ENCODE measurements around the gene ACIN1.

The ACIN1 gene

DNA sequence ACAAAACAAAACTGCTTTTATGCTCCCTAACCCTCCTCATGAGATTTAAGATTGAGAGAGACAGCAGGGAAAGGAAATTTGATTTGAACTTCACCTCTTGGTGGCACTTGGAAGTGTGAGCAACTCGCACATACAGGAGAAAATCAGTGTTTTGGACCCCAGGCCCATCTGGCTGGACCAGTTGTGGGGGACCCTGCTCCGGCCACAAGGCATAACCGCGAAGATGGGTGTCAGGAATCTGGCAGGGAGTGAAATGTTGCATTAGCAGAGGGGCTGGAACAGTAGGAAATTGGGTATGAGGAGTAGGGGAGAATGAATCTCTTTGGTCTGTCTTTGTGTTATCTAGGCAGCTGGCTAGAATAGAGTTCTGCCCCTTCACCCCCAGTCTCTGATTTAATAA, 8.6 kb upstream of the ACIN1 start:
- ChIA-PET POLR2A (no interaction called here), CTCF (interaction anchor here (1.9 kb wide), 1 partner anchor 118 kb away, joined by 7 read pairs; no protein-coding TSS in a partner anchor)
- TF ChIP-seq, protein P1, sequence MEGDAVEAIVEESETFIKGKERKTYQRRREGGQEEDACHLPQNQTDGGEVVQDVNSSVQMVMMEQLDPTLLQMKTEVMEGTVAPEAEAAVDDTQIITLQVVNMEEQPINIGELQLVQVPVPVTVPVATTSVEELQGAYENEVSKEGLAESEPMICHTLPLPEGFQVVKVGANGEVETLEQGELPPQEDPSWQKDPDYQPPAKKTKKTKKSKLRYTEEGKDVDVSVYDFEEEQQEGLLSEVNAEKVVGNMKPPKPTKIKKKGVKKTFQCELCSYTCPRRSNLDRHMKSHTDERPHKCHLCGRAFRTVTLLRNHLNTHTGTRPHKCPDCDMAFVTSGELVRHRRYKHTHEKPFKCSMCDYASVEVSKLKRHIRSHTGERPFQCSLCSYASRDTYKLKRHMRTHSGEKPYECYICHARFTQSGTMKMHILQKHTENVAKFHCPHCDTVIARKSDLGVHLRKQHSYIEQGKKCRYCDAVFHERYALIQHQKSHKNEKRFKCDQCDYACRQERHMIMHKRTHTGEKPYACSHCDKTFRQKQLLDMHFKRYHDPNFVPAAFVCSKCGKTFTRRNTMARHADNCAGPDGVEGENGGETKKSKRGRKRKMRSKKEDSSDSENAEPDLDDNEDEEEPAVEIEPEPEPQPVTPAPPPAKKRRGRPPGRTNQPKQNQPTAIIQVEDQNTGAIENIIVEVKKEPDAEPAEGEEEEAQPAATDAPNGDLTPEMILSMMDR (IDR thresholded peaks at IDR 0.05; ENCODE audit: control extremely low read depth, extremely low read depth, low read depth, missing control alignments) = no peak
- DNase-seq (ENCODE audit: extremely low spot score) = no peak

DNA sequence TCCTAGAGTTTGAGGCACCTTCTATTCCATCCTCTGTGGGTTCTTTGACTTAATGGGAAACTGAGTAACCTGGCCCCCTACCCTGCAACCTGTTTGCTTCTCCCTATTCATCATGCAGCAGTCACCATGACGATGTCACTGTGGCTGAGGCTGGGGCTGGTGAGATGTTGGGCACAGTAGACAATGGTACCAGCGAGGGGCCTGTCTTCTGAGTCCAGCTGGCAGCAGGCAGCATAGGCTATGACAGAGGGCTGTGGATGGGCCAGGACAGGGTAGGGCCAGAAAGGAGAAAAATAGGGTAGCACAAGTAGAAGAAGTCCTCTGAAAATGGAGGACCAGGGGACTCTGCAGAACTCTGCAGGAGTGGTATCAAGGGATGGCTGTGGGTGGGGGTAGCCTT, 7.9 kb upstream of the ACIN1 start:
- POLR2A ChIA-PET = no interaction called here
- DNase-seq (ENCODE audit: extremely low spot score) = no peak
- TF ChIP-seq, protein P1 (IDR thresholded peaks at IDR 0.05; ENCODE audit: control extremely low read depth, extremely low read depth, low read depth, missing control alignments) = no peak
- CTCF ChIA-PET = interaction anchor here (0.9 to 4.5 kb wide), 4 partner anchors 18 to 118 kb away, joined by 4 to 27 read pairs (median 6); no protein-coding TSS in a partner anchor

GRCh38 chr14:23101986-23102625, 7.2 kb upstream of the ACIN1 start:
- ChIA-PET CTCF (interaction anchor here (0.9 to 4.5 kb wide), 4 partner anchors 16 to 33 kb away, joined by 3 to 27 read pairs (median 4); no protein-coding TSS in a partner anchor), POLR2A (no interaction called here)
- TF ChIP-seq, protein P1 (IDR thresholded peaks at IDR 0.05; ENCODE audit: control extremely low read depth, extremely low read depth, low read depth, missing control alignments) = no peak
- DNase-seq (ENCODE audit: extremely low spot score) = no peak

DNA sequence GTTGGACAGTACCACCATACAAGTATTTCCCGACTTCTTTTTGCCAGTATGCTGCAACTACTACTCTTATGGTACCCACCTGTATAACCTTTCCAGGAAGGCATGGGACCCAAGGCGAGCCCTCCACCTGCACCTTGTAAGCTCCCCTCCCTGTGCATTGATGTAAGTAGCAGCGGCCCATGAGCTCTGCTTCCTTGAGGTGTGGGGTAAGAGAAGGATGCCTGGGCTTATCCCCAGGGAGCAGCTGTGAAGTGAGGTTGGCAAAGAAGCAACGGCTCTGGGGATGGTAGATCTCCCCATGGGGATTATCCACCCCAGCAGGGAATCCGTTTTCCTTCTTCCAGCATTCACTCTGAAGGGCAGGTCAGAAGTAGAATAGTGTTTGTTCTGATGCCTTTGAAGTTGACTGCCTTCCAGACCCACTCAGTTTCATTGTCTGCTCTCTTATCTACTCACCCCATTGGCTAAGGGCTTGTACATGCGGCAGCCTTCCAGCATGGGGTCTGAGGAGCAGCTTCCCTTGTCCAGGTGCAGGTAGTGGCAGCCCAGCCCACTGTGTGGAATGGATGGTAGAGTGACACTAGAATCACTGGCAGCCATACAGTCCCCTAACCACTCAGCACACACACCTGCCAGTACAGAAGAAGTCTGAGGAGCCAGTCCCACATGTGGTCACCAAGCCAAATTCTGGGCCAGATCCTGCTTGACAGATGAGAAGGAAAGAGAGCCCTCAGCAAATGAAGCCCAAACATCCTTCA, 6.5 kb upstream of the ACIN1 start:
- DNase-seq (ENCODE audit: extremely low spot score) = no peak
- TF ChIP-seq, protein P1 (IDR thresholded peaks at IDR 0.05; ENCODE audit: control extremely low read depth, extremely low read depth, low read depth, missing control alignments) = no peak
- ChIA-PET POLR2A (no interaction called here), CTCF (interaction anchor here (0.9 to 4.5 kb wide), 5 partner anchors 15 to 279 kb away, joined by 3 to 27 read pairs (median 3); no protein-coding TSS in a partner anchor)

- TF ChIP-seq, protein P1 (IDR thresholded peaks at IDR 0.05; ENCODE audit: control extremely low read depth, extremely low read depth, low read depth, missing control alignments) = no peak
- ChIA-PET POLR2A (no interaction called here), CTCF (interaction anchor here (0.7 to 4.5 kb wide), 4 partner anchors 22 to 41 kb away, joined by 3 to 27 read pairs (median 8); no protein-coding TSS in a partner anchor)
- DNase-seq (ENCODE audit: extremely low spot score) = no peak
Observed at GRCh38 chr14:23099212-23099861, 4.4 kb upstream of the ACIN1 start.

- TF ChIP-seq, protein P1 (IDR thresholded peaks at IDR 0.05; ENCODE audit: control extremely low read depth, extremely low read depth, low read depth, missing control alignments) = no peak
- DNase-seq (ENCODE audit: extremely low spot score) = no peak
- POLR2A ChIA-PET = interaction anchor here (1.0 kb wide), 1 partner anchor 223 kb away, joined by 3 read pairs; the partner anchor contains the start of gene PABPN1
- CTCF ChIA-PET = interaction anchor here (1.1 to 2.1 kb wide), 4 partner anchors 11 to 30 kb away, joined by 4 to 8 read pairs (median 6); no protein-coding TSS in a partner anchor
Observed at GRCh38 chr14:23097786-23098185, 2.9 kb upstream of the ACIN1 start.
